Smooth muscle cell (in vitro differentiated cells): ENCODE results near the gene ATG9A. TPM values are rescaled to one million over a fixed set of nuclear protein-coding genes. Genes with fewer than 3 reads are reported as not detected.

Experiments used
- DNase-seq: peaks from one replicate; lab custom pipeline; 2025; ENCODE audit not compliant: unreplicated experiment; lab: John Stamatoyannopoulos, UW
- H2AFZ ChIP-seq: fragments of 200-600 bp; sonication (generic); 2 replicates; pipeline ENCODE4 v1.6.0; 2016; ENCODE audit warnings: antibody characterized with exemption, low read depth, mild to moderate bottlenecking
- H3F3A ChIP-seq: fragments of 200-600 bp; sonication (generic); 2 replicates; pipeline ENCODE4 v1.6.0; 2017; ENCODE audit warnings: antibody characterized with exemption, low read depth
- H3K27ac ChIP-seq: fragments of 200-600 bp; sonication (generic); 2 replicates; pipeline ENCODE4 v1.5.1; 2016; ENCODE audit warnings: low read depth, mild to moderate bottlenecking
- H3K27me3 ChIP-seq: fragments of 200-600 bp; sonication (generic); 2 replicates; pipeline ENCODE4 v1.6.1; 2016; ENCODE audit warnings: low read depth, mild to moderate bottlenecking
- H3K36me3 ChIP-seq: fragments of 200-600 bp; sonication (generic); 2 replicates; pipeline ENCODE4 v1.5.1; 2016; ENCODE audit warnings: low read depth
- H3K4me1 ChIP-seq: fragments of 200-600 bp; sonication (generic); 2 replicates; pipeline ENCODE4 v1.5.1; 2016; ENCODE audit warnings: low read depth
- H3K4me2 ChIP-seq: fragments of 200-600 bp; sonication (generic); 2 replicates; pipeline ENCODE4 v1.6.0; 2016; ENCODE audit warnings: mild to moderate bottlenecking
- H3K4me3 ChIP-seq: fragments of 200-600 bp; sonication (generic); 2 replicates; pipeline ENCODE4 v1.5.1; 2016; ENCODE audit warnings: mild to moderate bottlenecking
- H3K79me2 ChIP-seq: fragments of 200-600 bp; sonication (generic); 2 replicates; pipeline ENCODE4 v1.6.0; 2016; ENCODE audit warnings: low read depth, mild to moderate bottlenecking
- H3K9ac ChIP-seq: fragments of 200-600 bp; sonication (generic); 2 replicates; pipeline ENCODE4 v1.6.0; 2016; ENCODE audit warnings: low read depth
- H3K9me3 ChIP-seq: fragments of 200-600 bp; sonication (generic); replicated peaks from 2 replicates; pipeline ENCODE4 v1.5.1; 2016; ENCODE audit warnings: low read depth
- H4K20me1 ChIP-seq: fragments of 200-600 bp; sonication (generic); 2 replicates; pipeline ENCODE4 v1.6.0; 2016; ENCODE audit warnings: low read depth
- WGBS: methylation state at CpG from one replicate; pipeline ENCODE4 v1.1.7; 2016; ENCODE audit warnings: low lambda C conversion rate; 5-methylcytosine and 5-hydroxymethylcytosine counted together
- polyA plus RNA-seq: library from polyadenylated mRNA; unstranded; fragments of >200 nt; fragmentation: Nextera tagmentation; extraction: Ambion mirVana; gene quantifications from 2 replicates; pipeline ENCODE4 v1.2.1, GENCODE V29; 2016
- total RNA-seq: library from RNA; depleted of rRNA; stranded (reverse); fragments of >200 nt; gene quantifications from 2 replicates; pipeline ENCODE4 v1.2.3, GENCODE V29; 2014
- TF ChIP-seq, protein P1 (sequence below): fragments of 200-600 bp; sonication (generic); IDR thresholded peaks from 2 replicates; pipeline ENCODE4 v1.5.1; 2017; ENCODE audit warnings: borderline replicate concordance, mild to moderate bottlenecking, antibody characterized with exemption; ENCODE audit not compliant: insufficient read depth, poor library complexity, severe bottlenecking

Gene ATG9A
- total and polyA plus RNA-seq, 2 experiments from 2014 or later, result 58.1 to 61.6 TPM

DNA sequence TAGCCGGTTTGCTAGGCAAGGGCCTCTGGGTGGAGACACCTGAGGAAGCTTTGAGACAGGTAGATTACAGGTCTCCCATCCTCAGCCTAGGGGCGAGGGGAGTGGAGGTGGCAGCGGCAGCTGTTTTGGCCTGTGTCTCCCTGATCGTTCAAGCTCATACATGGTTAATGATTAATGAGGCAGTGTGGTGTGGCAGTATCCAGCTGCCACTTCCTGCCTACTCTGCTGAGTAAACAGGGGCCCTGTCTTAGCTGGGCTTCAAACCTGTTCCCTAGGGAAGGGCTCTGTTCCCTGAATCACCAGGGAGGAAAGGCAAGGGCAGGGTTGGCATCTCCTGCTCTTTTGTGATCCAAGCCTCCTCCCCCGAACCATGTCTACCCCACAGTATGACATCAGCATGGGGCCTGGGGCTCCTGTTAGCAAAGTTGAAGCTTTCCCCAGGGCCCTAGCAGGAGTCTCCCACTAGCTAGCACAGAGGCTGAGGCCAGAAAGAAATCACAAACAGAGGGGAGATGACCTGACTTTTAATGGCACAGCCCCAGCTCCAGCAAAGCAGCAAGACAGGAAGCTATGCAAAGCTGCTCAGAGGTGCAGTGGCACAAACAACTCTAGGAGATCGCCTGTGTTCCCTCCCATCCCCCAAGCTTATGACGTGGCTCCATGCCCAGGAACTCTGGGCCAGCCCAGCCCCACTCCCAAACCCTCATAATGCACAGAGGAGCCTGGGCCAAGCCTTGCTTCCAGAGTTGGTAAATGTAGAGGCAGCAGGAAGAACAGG, 20.0 kb upstream of the ATG9A start:
- no peak for DNase-seq
- Histone ChIP-seq H3K36me3 (no peaks in the 10 kb centered on the region), H2AFZ (no peak overlapping the region), H3F3A (peaks cover 12% of the 10 kb centered on the region), H3K4me3 (no peak overlapping the region), H3K9ac (no peak overlapping the region), H4K20me1 (no peaks in the 10 kb centered on the region), H3K9me3 (no peaks in the 10 kb centered on the region), H3K4me2 (peak overlapping the region; percentile 58), H3K4me1 (peaks cover 22% of the 10 kb centered on the region), H3K79me2 (peaks cover 13% of the 10 kb centered on the region), H3K27me3 (peaks cover 29% of the 10 kb centered on the region), H3K27ac (peak overlapping the region; percentile 89)
- WGBS, result 45% methylated on average over 7 of the region's 7 CpGs
- TF ChIP-seq, protein P1, sequence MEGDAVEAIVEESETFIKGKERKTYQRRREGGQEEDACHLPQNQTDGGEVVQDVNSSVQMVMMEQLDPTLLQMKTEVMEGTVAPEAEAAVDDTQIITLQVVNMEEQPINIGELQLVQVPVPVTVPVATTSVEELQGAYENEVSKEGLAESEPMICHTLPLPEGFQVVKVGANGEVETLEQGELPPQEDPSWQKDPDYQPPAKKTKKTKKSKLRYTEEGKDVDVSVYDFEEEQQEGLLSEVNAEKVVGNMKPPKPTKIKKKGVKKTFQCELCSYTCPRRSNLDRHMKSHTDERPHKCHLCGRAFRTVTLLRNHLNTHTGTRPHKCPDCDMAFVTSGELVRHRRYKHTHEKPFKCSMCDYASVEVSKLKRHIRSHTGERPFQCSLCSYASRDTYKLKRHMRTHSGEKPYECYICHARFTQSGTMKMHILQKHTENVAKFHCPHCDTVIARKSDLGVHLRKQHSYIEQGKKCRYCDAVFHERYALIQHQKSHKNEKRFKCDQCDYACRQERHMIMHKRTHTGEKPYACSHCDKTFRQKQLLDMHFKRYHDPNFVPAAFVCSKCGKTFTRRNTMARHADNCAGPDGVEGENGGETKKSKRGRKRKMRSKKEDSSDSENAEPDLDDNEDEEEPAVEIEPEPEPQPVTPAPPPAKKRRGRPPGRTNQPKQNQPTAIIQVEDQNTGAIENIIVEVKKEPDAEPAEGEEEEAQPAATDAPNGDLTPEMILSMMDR, result no peak

DNA sequence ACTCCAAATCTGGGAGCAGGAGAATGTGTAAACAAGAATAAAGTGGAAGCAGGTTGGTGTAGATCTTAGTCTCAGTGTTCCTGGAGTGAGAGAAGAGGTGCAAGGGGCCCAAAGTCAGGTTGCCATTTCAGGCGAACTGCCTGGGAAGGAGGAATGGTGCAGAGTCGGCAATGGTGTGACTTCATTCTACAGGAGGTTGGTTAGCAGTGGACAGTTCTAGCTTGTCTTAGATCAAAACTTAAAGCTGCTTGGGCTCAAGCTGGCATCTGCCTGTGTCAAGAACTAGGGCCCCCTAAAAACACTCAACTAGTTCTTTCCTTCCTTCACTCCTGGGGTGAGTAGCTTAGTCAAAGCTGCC, 19.4 kb upstream of the ATG9A start:
- WGBS, result 87% methylated on average over 2 of the region's 2 CpGs
- Histone ChIP-seq H3K9ac (no peak overlapping the region), H2AFZ (no peak overlapping the region), H3K4me1 (peaks cover 20% of the 10 kb centered on the region), H3K79me2 (peaks cover 13% of the 10 kb centered on the region), H3F3A (peaks cover 12% of the 10 kb centered on the region), H3K9me3 (no peaks in the 10 kb centered on the region), H3K27me3 (peaks cover 23% of the 10 kb centered on the region), H3K4me3 (no peak overlapping the region), H3K36me3 (no peaks in the 10 kb centered on the region), H3K4me2 (peak overlapping the region; percentile 58), H3K27ac (peak overlapping the region; percentile 89), H4K20me1 (no peaks in the 10 kb centered on the region)
- no peak for DNase-seq
- TF ChIP-seq, protein P1, result no peak

DNA sequence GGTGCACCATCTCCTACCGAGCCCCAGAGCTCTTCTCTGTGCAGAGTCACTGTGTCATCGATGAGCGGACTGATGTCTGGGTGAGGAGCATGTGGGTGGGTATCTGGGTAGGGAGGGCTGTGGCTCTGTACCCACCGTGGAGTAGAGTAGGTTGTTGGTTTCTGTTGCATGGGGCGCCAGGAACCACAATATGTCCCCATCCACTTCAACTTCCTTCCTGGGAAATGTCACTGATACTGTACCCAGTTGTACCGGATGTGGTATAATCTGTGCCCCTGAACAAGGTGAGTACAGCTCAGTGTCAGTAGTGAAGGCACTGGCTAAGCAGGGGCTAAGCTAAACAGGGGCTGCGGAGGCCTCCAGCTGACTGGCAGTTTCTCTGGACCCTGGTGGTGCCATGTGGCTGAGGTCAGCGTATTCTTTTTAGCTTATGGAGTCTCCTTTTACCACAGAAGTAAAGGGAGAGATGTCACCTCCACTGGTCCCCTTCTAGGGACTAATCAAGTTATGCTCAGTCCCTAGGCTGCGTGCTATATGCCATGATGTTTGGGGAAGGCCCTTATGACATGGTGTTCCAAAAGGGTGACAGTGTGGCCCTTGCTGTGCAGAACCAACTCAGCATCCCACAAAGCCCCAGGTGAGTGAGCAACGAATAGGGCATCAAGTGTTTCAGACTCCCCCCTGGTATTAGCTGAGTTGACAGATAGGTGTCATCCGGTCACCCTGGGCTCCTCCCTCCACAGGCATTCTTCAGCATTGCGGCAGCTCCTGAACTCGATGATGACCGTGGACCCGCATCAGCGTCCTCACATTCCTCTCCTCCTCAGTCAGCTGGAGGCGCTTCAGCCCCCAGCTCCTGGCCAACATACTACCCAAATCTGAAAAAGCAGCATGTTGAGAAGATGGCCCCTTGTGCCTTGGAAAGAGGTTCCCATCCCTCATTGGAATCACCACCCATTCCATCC, 18.5 kb upstream of the ATG9A start:
- Histone ChIP-seq H3K27me3 (peaks cover 14% of the 10 kb centered on the region), H3F3A (peaks cover 12% of the 10 kb centered on the region), H3K9ac (no peak overlapping the region), H3K9me3 (no peaks in the 10 kb centered on the region), H3K79me2 (peaks cover 13% of the 10 kb centered on the region), H4K20me1 (no peaks in the 10 kb centered on the region), H2AFZ (no peak overlapping the region), H3K4me3 (no peak overlapping the region), H3K4me1 (peaks cover 13% of the 10 kb centered on the region), H3K36me3 (no peaks in the 10 kb centered on the region), H3K27ac (peak overlapping the region; percentile 89), H3K4me2 (no peak overlapping the region)
- no peak for DNase-seq
- TF ChIP-seq, protein P1, result no peak
- 95% methylated on average over 17 of the region's 17 CpGs for WGBS
